Heart left ventricle (tissue), 13 donors: ENCODE data around the gene LYSMD3.

Experiments
- CTCF ChIP-seq, 12 donors: fragments of 200-600 bp; sonication (generic) in 4 of 12; IDR thresholded peaks; one replicate each; pipeline versions ENCODE4 v1.5.0 to v1.8.0; 2018 to 2022; ENCODE audit warnings: antibody characterized with exemption in 12 of 12, mild to moderate bottlenecking in 5 of 12
- POLR2A ChIP-seq, 2 donors: fragments of 450-650 bp; IDR thresholded peaks; one replicate each; pipeline ENCODE4 v1.6.1; 2017; ENCODE audit warnings: antibody characterized with exemption in 2 of 2, mild to moderate bottlenecking in 2 of 2, moderate library complexity in 2 of 2
- donor health status: ischemic (EF 13 %, LVEDD 7.1; RV severe dilation, severe dysfunction).
- donor health status: DM: no; HTN: yes; CAD: no.
- donor health status: DM: no; HTN: no; CAD: no.
- donor health status: ischemic (EF 25% LVEDD 6.9; RV normal size, moderate dysfunction).
- donor health status: ischemic (EF 25% LVEDD 5.7; RV mildly dilated, moderate dysfunction).
- donor health status: ischemic (EF 35%, LVEDD 5.7; RV mildly dilated, moderate dysfunction).
- donor health status: nonischemic (EF 11% LVEDD 7.7; RV severe dilation, severe dysfunction).
- donor health status: DM: yes; HTN: yes; CAD: no.
- donor health status: PGD.
- donor health status: ischemic (EF 29% LVEDD 5.4; RV normal size, mild dysfunction).
- donor health status: nonischemic (EF 23%, LVEDD 6.1; RV moderate dilation, normal function).

- TF ChIP-seq POLR2A (IDR thresholded peaks at IDR 0.05) (no peak), CTCF (IDR thresholded peaks at IDR 0.05) (no peak)
These were observed 23.2 kb downstream of the LYSMD3 start for GRCh38 chr5:90506221-90506620.
